GM12878 (cell line): ENCODE results near the gene SLC35E3. TPM values are rescaled to one million over a fixed set of nuclear protein-coding genes. Genes with fewer than 3 reads are reported as not detected.

ENCODE experiments used
- ATAC-seq: fragments of 200-7000 bp; cut with Tn5 transposase; 3 replicates; pipeline ENCODE4 v1.9.1; 2020; ENCODE audit warnings: mild to moderate bottlenecking, moderate library complexity
- BruUV-seq: library from RNA; stranded (reverse); fragments of 400-500 nt; replicated peaks from 2 replicates; lab custom pipeline; 2021; lab: Mats Ljungman, UMichigan
- CTCF ChIA-PET: fragments of 300-600 bp; sonication (Branson Sonifier 250); formaldehyde crosslinking; extraction: SDS; loops from one replicate; lab custom pipeline; 2021; ENCODE audit warnings: inconsistent platforms; lab: Yijun Ruan, JAX
- POLR2A ChIA-PET: fragments of 350-600 bp; formaldehyde crosslinking; extraction: SDS; loops from one replicate; lab custom pipeline; 2021; ENCODE audit warnings: inconsistent platforms; lab: Charles Lee
- RAD21 ChIA-PET: fragments of 300-600 bp; sonication (Branson Sonifier 250); formaldehyde crosslinking; loops from one replicate; lab custom pipeline; 2023; ENCODE audit warnings: antibody characterized with exemption; ENCODE audit not compliant: unreplicated experiment; lab: Charles Lee
- SMC1A ChIA-PET: fragments of 300-600 bp; sonication (Branson Sonifier 250); formaldehyde crosslinking; loops from one replicate; lab custom pipeline; 2023; ENCODE audit not compliant: unreplicated experiment, uncharacterized antibody; lab: Charles Lee
- DNase-seq: peaks from one replicate; pipeline ENCODE4 v3.0.0-alpha.2; 2011; ENCODE audit warnings: low read depth, low spot score
- FAIRE-seq: peaks from 3 replicates; lab custom pipeline; 2011; peaks lifted over from hg19 to GRCh38; lab: Jason Lieb, UNC
- H2AFZ ChIP-seq: 2 replicates; pipeline ENCODE4 v1.6.0; 2011; ENCODE audit warnings: low read depth, low read length, control low read depth; ENCODE audit not compliant: control insufficient read depth
- H3K27ac ChIP-seq: 2 replicates; pipeline ENCODE4 v1.5.1; 2011; ENCODE audit warnings: control low read depth; ENCODE audit not compliant: control insufficient read depth, insufficient read depth
- H3K27me3 ChIP-seq, 2 experiments: replicated peaks in 1 of 2; 2 replicates each; pipeline versions ENCODE4 v1.6.0 to v1.6.1; 2011; ENCODE audit warnings: low read length in 1 of 2; ENCODE audit not compliant: control insufficient read depth in 2 of 2, insufficient read depth in 2 of 2
- H3K36me3 ChIP-seq, 2 experiments: 2 replicates each; pipeline ENCODE4 v1.5.1; 2011; ENCODE audit warnings: low read length in 1 of 2; ENCODE audit not compliant: control insufficient read depth in 2 of 2, insufficient read depth in 2 of 2
- H3K4me1 ChIP-seq: 2 replicates; pipeline ENCODE4 v1.6.1; 2011; ENCODE audit warnings: mild to moderate bottlenecking, low read length, moderate library complexity, mixed read lengths; ENCODE audit not compliant: control insufficient read depth, insufficient read depth
- H3K4me2 ChIP-seq: 2 replicates; pipeline ENCODE4 v1.6.0; 2011; ENCODE audit warnings: control low read depth; ENCODE audit not compliant: control insufficient read depth, insufficient read depth
- H3K4me3 ChIP-seq: fragments of 200-600 bp; sonication (generic); 2 replicates; pipeline ENCODE4 v1.5.1; 2016
- H3K79me2 ChIP-seq: 2 replicates; pipeline ENCODE4 v1.6.0; 2011; ENCODE audit warnings: low read length; ENCODE audit not compliant: control insufficient read depth, insufficient read depth
- H3K9ac ChIP-seq: 2 replicates; pipeline ENCODE4 v1.8.0; 2011; ENCODE audit warnings: low read length, control low read depth, mixed read lengths; ENCODE audit not compliant: control insufficient read depth, insufficient read depth
- H3K9me3 ChIP-seq: replicated peaks from 3 replicates; pipeline ENCODE4 v1.5.1; 2011; ENCODE audit warnings: mild to moderate bottlenecking, low read length; ENCODE audit not compliant: control insufficient read depth, insufficient read depth
- H4K20me1 ChIP-seq: 2 replicates; pipeline ENCODE4 v1.6.0; 2011; ENCODE audit not compliant: control insufficient read depth, insufficient read depth
- MXI1 ChIP-seq: fragments of 150-350 bp; IDR thresholded peaks from 2 replicates; pipeline ENCODE4 v1.6.1; 2011; ENCODE audit warnings: low read depth, mild to moderate bottlenecking, inconsistent platforms, low read length, improper control_type of control experiment
- PML ChIP-seq: IDR thresholded peaks from 2 replicates; pipeline ENCODE4 v1.6.1; 2012; ENCODE audit warnings: low read length, inconsistent platforms
- POLR2A ChIP-seq: IDR thresholded peaks from 2 replicates; pipeline ENCODE4 v1.6.1; 2011; ENCODE audit warnings: low read depth, mild to moderate bottlenecking, low read length
- ZBTB33 ChIP-seq: fragments of 450-650 bp; IDR thresholded peaks from 2 replicates; pipeline ENCODE4 v1.6.1; 2017; ENCODE audit warnings: mild to moderate bottlenecking
- WGBS: methylation state at CpG from one replicate; pipeline ENCODE4 v1.1.6; 2016; ENCODE audit warnings: low lambda C conversion rate; ENCODE audit not compliant: insufficient replicate concordance, insufficient coverage; ENCODE audit errors: missing lambda C conversion rate; 5-methylcytosine and 5-hydroxymethylcytosine counted together
- in situ Hi-C: fragments of 300-500 bp; cut with MboI; formaldehyde crosslinking; loops from 9 replicates; pipeline ENCODE4 v1.14.3; 2018; ENCODE audit warnings: mixed read lengths
- intact Hi-C: fragments of 100-400 bp; cut with micrococcal nuclease; formaldehyde crosslinking; loops from one replicate; pipeline ENCODE4 v1.14.2; 2022; ENCODE audit not compliant: unreplicated experiment
- polyA plus RNA-seq, 11 experiments: library from polyadenylated mRNA; depleted of rRNA in 4 of 11; unstranded in 6 of 11; stranded (reverse) in 5 of 11; fragments of >200 nt; fragmentation: Nextera tagmentation in 4 of 11; fragmentation: Illumina TruSeq in 1 of 11; extraction: Ambion mirVana in 4 of 11; extraction: Trizol in 1 of 11; gene quantifications; 1 replicate in 1 of 11; 2 replicates in 10 of 11; pipeline versions ENCODE4 v1.2.1 to v1.2.3, GENCODE V29; 2011 to 2016; ENCODE audit warnings: inconsistent platforms in 2 of 11, missing spikeins in 2 of 11, low read depth in 1 of 11
- total RNA-seq, 4 experiments: library from RNA; depleted of rRNA in 3 of 4; stranded (reverse); fragments of >200 nt in 3 of 4; fragmentation: Illumina TruSeq in 1 of 4; extraction: Trizol in 1 of 4; gene quantifications; 2 replicates each; pipeline versions ENCODE4 v1.2.1 to v1.2.3, GENCODE V29; 2013 to 2021

Gene SLC35E3
- total and polyA plus RNA-seq, 10 of the 15 experiments (the other 5 are each of a cell fraction or from before 2014, with no cell fraction given): 3.6 to 19.8 (median 6.1) TPM

GRCh38 chr12:68823696-68824095 lies 77.7 kb downstream of the SLC35E3 start:
- Histone ChIP-seq H3K36me3 (peaks cover 8 to 53% of the 10 kb centered on the region in 2 experiments), H3K27ac (no peak overlapping the region), H3K4me3 (no peak overlapping the region), H4K20me1 (no peaks in the 10 kb centered on the region), H3K4me2 (no peak overlapping the region), H3K27me3 (no peaks in the 10 kb centered on the region), H3K4me1 (no peaks in the 10 kb centered on the region), H2AFZ (no peak overlapping the region), H3K9ac (no peak overlapping the region), H3K79me2 (peaks cover 17% of the 10 kb centered on the region), H3K9me3 (no peaks in the 10 kb centered on the region)
- ChIA-PET SMC1A (no interaction called here), RAD21 (no interaction called here), POLR2A (interaction anchor here (1.2 kb wide), 1 partner anchor 9 kb away, joined by 3 read pairs; no protein-coding TSS in a partner anchor), CTCF (no interaction called here)
- no peak for TF ChIP-seq MXI1
- peak; percentile 27; the same call in 1 of the 2 replicates for TF ChIP-seq POLR2A
- intact Hi-C loops (no loop called here), in situ Hi-C loops (no loop called here)
- no TSS peak for BruUV-seq
- WGBS: 81% methylated on average over 3 of the region's 3 CpGs
- DNase-seq (no peak), ATAC-seq (no peak), FAIRE-seq (no peak)

GRCh38 chr12:68824131-68824530 lies 78.2 kb downstream of the SLC35E3 start:
- 76% methylated on average over 5 of the region's 5 CpGs for WGBS
- ChIA-PET CTCF (interaction anchor here (0.8 to 1.3 kb wide), 2 partner anchors 10 kb away, joined by 3 to 4 read pairs; no protein-coding TSS in a partner anchor), POLR2A (interaction anchor here (1.2 kb wide), 1 partner anchor 9 kb away, joined by 3 read pairs; no protein-coding TSS in a partner anchor)

More at GRCh38 chr12:68824131-68824530, 78.2 kb downstream of the SLC35E3 start:
- Histone ChIP-seq H3K9ac (no peak overlapping the region), H3K36me3 (peaks cover 8 to 56% of the 10 kb centered on the region in 2 experiments), H3K9me3 (no peaks in the 10 kb centered on the region), H3K4me3 (no peak overlapping the region), H4K20me1 (no peaks in the 10 kb centered on the region), H3K79me2 (peaks cover 15% of the 10 kb centered on the region), H3K27ac (no peak overlapping the region), H2AFZ (no peak overlapping the region), H3K27me3 (no peaks in the 10 kb centered on the region), H3K4me1 (no peaks in the 10 kb centered on the region), H3K4me2 (no peak overlapping the region)
- BruUV-seq: no TSS peak
- ATAC-seq: no peak
- DNase-seq: no peak
- SMC1A ChIA-PET: no interaction called here
- no peak for FAIRE-seq
- RAD21 ChIA-PET: no interaction called here
- in situ Hi-C loops: no loop called here
- intact Hi-C loops: no loop called here
- TF ChIP-seq ZBTB33: peak; percentile 84; the same call in 1 of the 2 replicates
- TF ChIP-seq PML: no peak
